Vagina (tissue), 2 donors: ENCODE data around the gene KLK12.

Experiments used
- POLR2A ChIP-seq, 2 donors: fragments of 450-650 bp; IDR thresholded peaks; one replicate each; pipeline ENCODE4 v1.6.1; 2017; ENCODE audit warnings: antibody characterized with exemption in 2 of 2, mild to moderate bottlenecking in 2 of 2, moderate library complexity in 2 of 2
- TF ChIP-seq, protein P1 (sequence below), 3 experiments: fragments of 450-650 bp in 2 of 3; fragments of 200-600 bp in 1 of 3; sonication (generic) in 1 of 3; IDR thresholded peaks; one replicate each; pipeline ENCODE4 v1.5.1; 2017 to 2019; ENCODE audit warnings: antibody characterized with exemption in 3 of 3, mild to moderate bottlenecking in 2 of 3, moderate library complexity in 2 of 3

DNA sequence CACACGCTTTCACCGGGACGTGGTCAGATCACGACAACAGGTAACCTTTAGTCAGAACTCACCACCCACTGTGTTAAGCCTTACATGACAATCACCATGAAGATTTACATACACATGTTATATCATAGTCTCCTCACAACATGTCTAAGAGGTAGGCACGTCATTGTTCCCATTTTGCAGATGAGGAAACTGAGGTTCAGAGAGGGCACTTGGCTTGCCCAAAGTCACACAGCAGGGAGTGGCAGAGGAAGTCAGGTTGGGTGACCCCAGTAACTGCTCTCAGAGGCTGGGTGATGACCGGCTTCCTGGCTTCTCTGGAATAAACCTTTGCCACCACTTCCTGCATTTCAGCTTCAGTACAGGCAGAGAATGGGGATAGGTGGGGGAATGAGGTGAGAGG is 20.6 kb downstream of the KLK12 start:
- TF ChIP-seq, protein P1, sequence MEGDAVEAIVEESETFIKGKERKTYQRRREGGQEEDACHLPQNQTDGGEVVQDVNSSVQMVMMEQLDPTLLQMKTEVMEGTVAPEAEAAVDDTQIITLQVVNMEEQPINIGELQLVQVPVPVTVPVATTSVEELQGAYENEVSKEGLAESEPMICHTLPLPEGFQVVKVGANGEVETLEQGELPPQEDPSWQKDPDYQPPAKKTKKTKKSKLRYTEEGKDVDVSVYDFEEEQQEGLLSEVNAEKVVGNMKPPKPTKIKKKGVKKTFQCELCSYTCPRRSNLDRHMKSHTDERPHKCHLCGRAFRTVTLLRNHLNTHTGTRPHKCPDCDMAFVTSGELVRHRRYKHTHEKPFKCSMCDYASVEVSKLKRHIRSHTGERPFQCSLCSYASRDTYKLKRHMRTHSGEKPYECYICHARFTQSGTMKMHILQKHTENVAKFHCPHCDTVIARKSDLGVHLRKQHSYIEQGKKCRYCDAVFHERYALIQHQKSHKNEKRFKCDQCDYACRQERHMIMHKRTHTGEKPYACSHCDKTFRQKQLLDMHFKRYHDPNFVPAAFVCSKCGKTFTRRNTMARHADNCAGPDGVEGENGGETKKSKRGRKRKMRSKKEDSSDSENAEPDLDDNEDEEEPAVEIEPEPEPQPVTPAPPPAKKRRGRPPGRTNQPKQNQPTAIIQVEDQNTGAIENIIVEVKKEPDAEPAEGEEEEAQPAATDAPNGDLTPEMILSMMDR (IDR thresholded peaks at IDR 0.05): no peak
- no peak for TF ChIP-seq POLR2A (IDR thresholded peaks at IDR 0.05)
